Osteoblast (primary cell): ENCODE results near the gene SLC2A4RG. TPM values are rescaled to one million over a fixed set of nuclear protein-coding genes. Genes with fewer than 3 reads are reported as not detected.
A peak's percentile ranks its signal among the peaks of the same experiment; 100 is the strongest.

Experiments
- DNase-seq: peaks from one replicate; pipeline ENCODE4 v3.0.0; 2011; ENCODE audit warnings: low spot score, mixed read lengths; ENCODE audit not compliant: insufficient read length; ENCODE audit errors: missing footprints
- H2AFZ ChIP-seq: 2 replicates; pipeline ENCODE4 v1.6.0; 2011; ENCODE audit warnings: mild to moderate bottlenecking, low read length
- H3K27ac ChIP-seq: 2 replicates; pipeline ENCODE4 v1.5.1; 2011; ENCODE audit warnings: mild to moderate bottlenecking, low read depth, low read length, moderate library complexity
- H3K27me3 ChIP-seq: 2 replicates; pipeline ENCODE4 v1.6.0; 2012; ENCODE audit warnings: mild to moderate bottlenecking, control low read depth, inconsistent platforms, low read length, moderate library complexity; ENCODE audit not compliant: insufficient read depth
- H3K36me3 ChIP-seq: 2 replicates; pipeline ENCODE4 v1.5.1; 2011; ENCODE audit warnings: mild to moderate bottlenecking, low read length, control low read depth, moderate library complexity; ENCODE audit not compliant: insufficient read depth
- H3K4me1 ChIP-seq: 2 replicates; pipeline ENCODE4 v1.5.1; 2011; ENCODE audit warnings: mild to moderate bottlenecking, low read length, control low read depth, moderate library complexity; ENCODE audit not compliant: insufficient read depth
- H3K4me2 ChIP-seq: 2 replicates; pipeline ENCODE4 v1.6.0; 2011; ENCODE audit warnings: mild to moderate bottlenecking, low read length; ENCODE audit not compliant: insufficient read depth
- H3K4me3 ChIP-seq: fragments of 200-600 bp; sonication (generic); 3 replicates; pipeline ENCODE4 v1.5.1; 2012; ENCODE audit warnings: mild to moderate bottlenecking, low read length, inconsistent platforms; ENCODE audit not compliant: insufficient read depth
- H3K79me2 ChIP-seq: 2 replicates; pipeline ENCODE4 v1.6.0; 2012; ENCODE audit warnings: mild to moderate bottlenecking, low read length, control low read depth, inconsistent platforms; ENCODE audit not compliant: insufficient read depth
- H3K9me3 ChIP-seq: 2 replicates; pipeline ENCODE4 v1.5.1; 2011; ENCODE audit warnings: low read depth, low read length, control low read depth
- H4K20me1 ChIP-seq: 2 replicates; pipeline ENCODE4 v1.6.0; 2012; ENCODE audit warnings: mild to moderate bottlenecking, low read length, control low read depth; ENCODE audit not compliant: insufficient read depth
- CTCF ChIP-seq: IDR thresholded peaks from 2 replicates; pipeline ENCODE4 v1.5.1; 2011; ENCODE audit warnings: mild to moderate bottlenecking, low read depth, low read length, moderate library complexity; ENCODE audit errors: extremely low read depth
- total RNA-seq: library from RNA; depleted of rRNA; stranded (reverse); fragments of >200 nt; gene quantifications from 2 replicates; pipeline ENCODE4 v1.2.3, GENCODE V29; 2012

SLC2A4RG gene
- total RNA-seq, 1 donor = 27.5 TPM

GRCh38 chr20:63778857-63779256 lies 39.3 kb downstream of the SLC2A4RG start:
- Histone ChIP-seq H3K4me2 (no peak overlapping the region), H4K20me1 (no peaks in the 10 kb centered on the region), H3K4me3 (no peak overlapping the region), H3K4me1 (no peaks in the 10 kb centered on the region), H3K79me2 (no peaks in the 10 kb centered on the region), H3K9me3 (no peaks in the 10 kb centered on the region), H3K27me3 (no peaks in the 10 kb centered on the region), H3K27ac (no peak overlapping the region), H2AFZ (no peak overlapping the region), H3K36me3 (no peaks in the 10 kb centered on the region)
- no peak for TF ChIP-seq CTCF
- peak; percentile 73 for DNase-seq

GRCh38 chr20:63781181-63781580 lies 41.6 kb downstream of the SLC2A4RG start:
- Histone ChIP-seq H3K79me2 (no peaks in the 10 kb centered on the region), H3K4me3 (no peak overlapping the region), H3K4me1 (no peaks in the 10 kb centered on the region), H4K20me1 (no peaks in the 10 kb centered on the region), H3K36me3 (no peaks in the 10 kb centered on the region), H3K27ac (no peak overlapping the region), H2AFZ (no peak overlapping the region), H3K4me2 (no peak overlapping the region), H3K27me3 (no peaks in the 10 kb centered on the region), H3K9me3 (no peaks in the 10 kb centered on the region)
- no peak for TF ChIP-seq CTCF
- peak; percentile 25 for DNase-seq

- DNase-seq = peak; percentile 42
- Histone ChIP-seq H3K4me3 (no peak overlapping the region), H3K27me3 (no peaks in the 10 kb centered on the region), H4K20me1 (no peaks in the 10 kb centered on the region), H3K36me3 (no peaks in the 10 kb centered on the region), H3K4me1 (no peaks in the 10 kb centered on the region), H3K9me3 (no peaks in the 10 kb centered on the region), H2AFZ (no peak overlapping the region), H3K4me2 (no peak overlapping the region), H3K79me2 (no peaks in the 10 kb centered on the region), H3K27ac (no peak overlapping the region)
- no peak for TF ChIP-seq CTCF
These were observed 42.5 kb downstream of the SLC2A4RG start for GRCh38 chr20:63782051-63782471.

- no peak for DNase-seq
- no peak for TF ChIP-seq CTCF
- H3K4me3 ChIP-seq = no peak overlapping the region
- no peak overlapping the region for H3K27ac ChIP-seq
- H3K27me3 ChIP-seq = no peaks in the 10 kb centered on the region
- H3K36me3 ChIP-seq = no peaks in the 10 kb centered on the region
- H3K9me3 ChIP-seq = no peaks in the 10 kb centered on the region
- H2AFZ ChIP-seq = no peak overlapping the region
- H4K20me1 ChIP-seq = no peaks in the 10 kb centered on the region
- no peak overlapping the region for H3K4me2 ChIP-seq
- H3K4me1 ChIP-seq = no peaks in the 10 kb centered on the region
- no peaks in the 10 kb centered on the region for H3K79me2 ChIP-seq
These were observed 43.0 kb downstream of the SLC2A4RG start for GRCh38 chr20:63782521-63782971.
